Measurements from ENCODE around the gene FOXP4. TPM values are rescaled to one million over a fixed set of nuclear protein-coding genes. Genes with fewer than 3 reads are reported as not detected.
A peak's percentile ranks its signal among the peaks of the same experiment; 100 is the strongest.

The FOXP4 gene
- total and polyA plus RNA-seq, 2 of the 13 experiments (the other 11 are each of a cell fraction or from before 2014, with no cell fraction given), result 11.0 to 12.4 TPM

DNA sequence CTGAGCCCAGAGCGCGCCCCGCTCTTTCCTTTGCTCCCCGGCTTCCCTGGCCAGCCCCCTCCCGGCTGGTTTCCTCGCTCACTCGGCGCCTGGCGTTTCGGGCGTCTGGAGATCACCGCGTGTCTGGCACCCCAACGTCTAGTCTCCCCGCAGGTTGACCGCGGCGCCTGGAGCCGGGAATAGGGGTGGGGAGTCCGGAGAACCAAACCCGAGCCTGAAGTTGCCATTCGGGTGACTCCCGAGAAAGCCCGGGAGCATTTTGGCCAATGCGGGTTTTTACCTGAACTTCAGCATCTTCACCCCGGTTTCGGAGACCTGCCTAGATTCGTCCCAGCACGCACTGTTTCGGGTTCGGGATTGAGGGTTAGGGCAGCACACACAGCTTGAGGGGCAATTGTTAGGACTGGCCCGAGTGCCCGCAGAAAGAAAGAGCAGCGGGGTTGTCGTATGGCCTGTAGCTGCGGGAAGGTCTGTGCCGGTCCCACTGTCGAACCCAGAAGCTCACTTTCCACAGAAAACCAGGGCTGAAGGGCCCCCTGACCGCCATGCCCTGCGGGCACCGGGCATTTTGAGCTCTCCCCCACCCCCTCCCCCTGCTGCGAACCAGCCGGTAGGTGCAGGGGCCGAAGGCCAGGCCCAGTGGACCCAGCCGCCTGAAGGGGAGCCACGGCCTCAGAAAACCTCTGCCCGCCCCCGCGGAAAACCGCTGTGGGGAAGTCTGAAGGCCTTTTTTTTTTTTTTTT lies 2.1 kb downstream of the FOXP4 start (continued):
- TF ChIP-seq MIER3 (CRISPR knock-in tag; IDR thresholded peaks at IDR 0.05; ENCODE audit: borderline replicate concordance) (no peak), HNRNPK (IDR thresholded peaks at IDR 0.05; ENCODE audit: low read depth, low read length, poor library complexity, severe bottlenecking) (no peak), ZNF468 (CRISPR knock-in tag; IDR thresholded peaks at IDR 0.05) (no peak), FIP1L1 (IDR thresholded peaks at IDR 0.05; ENCODE audit: borderline replicate concordance, insufficient read depth, low read depth, low read length) (no peak), ZSCAN9 (CRISPR knock-in tag; IDR thresholded peaks at IDR 0.05; ENCODE audit: borderline replicate concordance) (no peak), ZNF484 (CRISPR knock-in tag; IDR thresholded peaks at IDR 0.05; ENCODE audit: borderline replicate concordance, low read depth) (0 out of 2 replicates have a peak, but pooled peaks have one; percentile 34), ZNF232 (CRISPR knock-in tag; IDR thresholded peaks at IDR 0.05; ENCODE audit: borderline replicate concordance) (no peak), SKI (IDR thresholded peaks at IDR 0.05; ENCODE audit: partially characterized antibody) (no peak), ATF1 (CRISPR knock-in tag; IDR thresholded peaks at IDR 0.05) (no peak), NKX3-1 (CRISPR knock-in tag; IDR thresholded peaks at IDR 0.05) (no peak), TGIF2 (CRISPR knock-in tag; IDR thresholded peaks at IDR 0.05) (0 out of 2 replicates have a peak, but pooled peaks have one; percentile 29), ZNF660 (CRISPR knock-in tag; IDR thresholded peaks at IDR 0.05; ENCODE audit: borderline replicate concordance, low read depth) (no peak), GABPB1 (CRISPR knock-in tag; IDR thresholded peaks at IDR 0.05) (peak; percentile 24; the same call in 1 of the 2 replicates), HES4 (CRISPR knock-in tag; IDR thresholded peaks at IDR 0.05; ENCODE audit: borderline replicate concordance) (0 out of 2 replicates have a peak, but pooled peaks have one; percentile 18), PTBP1 (IDR thresholded peaks at IDR 0.05; ENCODE audit: low read depth, low read length, poor library complexity, severe bottlenecking) (no peak), THAP11 (CRISPR knock-in tag; IDR thresholded peaks at IDR 0.05) (no peak), ZNF567 (CRISPR knock-in tag; IDR thresholded peaks at IDR 0.05; ENCODE audit: borderline replicate concordance) (no peak), PHF21A (CRISPR knock-in tag; IDR thresholded peaks at IDR 0.05) (peak; percentile 42; the same call in 1 of the 2 replicates), CREM (IDR thresholded peaks at IDR 0.05) (no peak), CREM (CRISPR knock-in tag; IDR thresholded peaks at IDR 0.05) (no peak), SPEN (CRISPR knock-in tag; IDR thresholded peaks at IDR 0.05; ENCODE audit: low read depth) (no peak)
- TF ChIP-seq, protein P1, sequence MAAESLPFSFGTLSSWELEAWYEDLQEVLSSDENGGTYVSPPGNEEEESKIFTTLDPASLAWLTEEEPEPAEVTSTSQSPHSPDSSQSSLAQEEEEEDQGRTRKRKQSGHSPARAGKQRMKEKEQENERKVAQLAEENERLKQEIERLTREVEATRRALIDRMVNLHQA (CRISPR knock-in tag; IDR thresholded peaks at IDR 0.05), result no peak
- TF ChIP-seq, protein P2, sequence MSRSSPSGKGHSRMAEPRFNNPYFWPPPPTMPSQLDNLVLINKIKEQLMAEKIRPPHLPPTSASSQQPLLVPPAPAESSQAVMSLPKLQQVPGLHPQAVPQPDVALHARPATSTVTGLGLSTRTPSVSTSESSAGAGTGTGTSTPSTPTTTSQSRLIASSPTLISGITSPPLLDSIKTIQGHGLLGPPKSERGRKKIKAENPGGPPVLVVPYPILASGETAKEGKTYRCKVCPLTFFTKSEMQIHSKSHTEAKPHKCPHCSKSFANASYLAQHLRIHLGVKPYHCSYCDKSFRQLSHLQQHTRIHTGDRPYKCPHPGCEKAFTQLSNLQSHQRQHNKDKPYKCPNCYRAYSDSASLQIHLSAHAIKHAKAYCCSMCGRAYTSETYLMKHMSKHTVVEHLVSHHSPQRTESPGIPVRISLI (CRISPR knock-in tag; IDR thresholded peaks at IDR 0.05; ENCODE audit: borderline replicate concordance), result peak; percentile 74
- TF ChIP-seq, protein P3, sequence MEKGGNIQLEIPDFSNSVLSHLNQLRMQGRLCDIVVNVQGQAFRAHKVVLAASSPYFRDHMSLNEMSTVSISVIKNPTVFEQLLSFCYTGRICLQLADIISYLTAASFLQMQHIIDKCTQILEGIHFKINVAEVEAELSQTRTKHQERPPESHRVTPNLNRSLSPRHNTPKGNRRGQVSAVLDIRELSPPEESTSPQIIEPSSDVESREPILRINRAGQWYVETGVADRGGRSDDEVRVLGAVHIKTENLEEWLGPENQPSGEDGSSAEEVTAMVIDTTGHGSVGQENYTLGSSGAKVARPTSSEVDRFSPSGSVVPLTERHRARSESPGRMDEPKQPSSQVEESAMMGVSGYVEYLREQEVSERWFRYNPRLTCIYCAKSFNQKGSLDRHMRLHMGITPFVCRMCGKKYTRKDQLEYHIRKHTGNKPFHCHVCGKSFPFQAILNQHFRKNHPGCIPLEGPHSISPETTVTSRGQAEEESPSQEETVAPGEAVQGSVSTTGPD (CRISPR knock-in tag; IDR thresholded peaks at IDR 0.05), result 0 out of 2 replicates have a peak, but pooled peaks have one; percentile 20
- TF ChIP-seq, protein P4, sequence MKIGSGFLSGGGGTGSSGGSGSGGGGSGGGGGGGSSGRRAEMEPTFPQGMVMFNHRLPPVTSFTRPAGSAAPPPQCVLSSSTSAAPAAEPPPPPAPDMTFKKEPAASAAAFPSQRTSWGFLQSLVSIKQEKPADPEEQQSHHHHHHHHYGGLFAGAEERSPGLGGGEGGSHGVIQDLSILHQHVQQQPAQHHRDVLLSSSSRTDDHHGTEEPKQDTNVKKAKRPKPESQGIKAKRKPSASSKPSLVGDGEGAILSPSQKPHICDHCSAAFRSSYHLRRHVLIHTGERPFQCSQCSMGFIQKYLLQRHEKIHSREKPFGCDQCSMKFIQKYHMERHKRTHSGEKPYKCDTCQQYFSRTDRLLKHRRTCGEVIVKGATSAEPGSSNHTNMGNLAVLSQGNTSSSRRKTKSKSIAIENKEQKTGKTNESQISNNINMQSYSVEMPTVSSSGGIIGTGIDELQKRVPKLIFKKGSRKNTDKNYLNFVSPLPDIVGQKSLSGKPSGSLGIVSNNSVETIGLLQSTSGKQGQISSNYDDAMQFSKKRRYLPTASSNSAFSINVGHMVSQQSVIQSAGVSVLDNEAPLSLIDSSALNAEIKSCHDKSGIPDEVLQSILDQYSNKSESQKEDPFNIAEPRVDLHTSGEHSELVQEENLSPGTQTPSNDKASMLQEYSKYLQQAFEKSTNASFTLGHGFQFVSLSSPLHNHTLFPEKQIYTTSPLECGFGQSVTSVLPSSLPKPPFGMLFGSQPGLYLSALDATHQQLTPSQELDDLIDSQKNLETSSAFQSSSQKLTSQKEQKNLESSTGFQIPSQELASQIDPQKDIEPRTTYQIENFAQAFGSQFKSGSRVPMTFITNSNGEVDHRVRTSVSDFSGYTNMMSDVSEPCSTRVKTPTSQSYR (CRISPR knock-in tag; IDR thresholded peaks at IDR 0.05; ENCODE audit: borderline replicate concordance), result peak; percentile 22; the same call in 1 of the 2 replicates

Data from HepG2 (cell line).